IPS-18a (cell line): ENCODE measurements around the gene RIBC1.
"Not testable (repeated sequence)": the region's sequence is repeated elsewhere in the genome, so short reads cannot be mapped to it uniquely, and the experiment has no call there.

ENCODE experiments used
- H3K27ac ChIP-seq: one replicate; pipeline ENCODE4 v1.5.1; 2013; ENCODE audit warnings: low read length
- H3K27me3 ChIP-seq: one replicate; pipeline ENCODE4 v1.6.1; 2013; ENCODE audit warnings: mild to moderate bottlenecking, low read length; ENCODE audit not compliant: control insufficient read depth, insufficient read depth
- H3K36me3 ChIP-seq: one replicate; pipeline ENCODE4 v1.6.1; 2013; ENCODE audit warnings: low read depth, low read length; ENCODE audit not compliant: control insufficient read depth
- H3K4me1 ChIP-seq: one replicate; pipeline ENCODE4 v1.6.1; 2013; ENCODE audit warnings: low read depth, low read length; ENCODE audit not compliant: control insufficient read depth
- H3K4me3 ChIP-seq: one replicate; pipeline ENCODE4 v1.5.1; 2013; ENCODE audit warnings: low read length
- H3K9ac ChIP-seq: one replicate; pipeline ENCODE4 v1.6.1; 2013; ENCODE audit warnings: mild to moderate bottlenecking, low read length, moderate library complexity
- H3K9me3 ChIP-seq: one replicate; pipeline ENCODE4 v1.6.1; 2013; ENCODE audit warnings: low read depth, low read length; ENCODE audit not compliant: control insufficient read depth

The RIBC1 gene

DNA sequence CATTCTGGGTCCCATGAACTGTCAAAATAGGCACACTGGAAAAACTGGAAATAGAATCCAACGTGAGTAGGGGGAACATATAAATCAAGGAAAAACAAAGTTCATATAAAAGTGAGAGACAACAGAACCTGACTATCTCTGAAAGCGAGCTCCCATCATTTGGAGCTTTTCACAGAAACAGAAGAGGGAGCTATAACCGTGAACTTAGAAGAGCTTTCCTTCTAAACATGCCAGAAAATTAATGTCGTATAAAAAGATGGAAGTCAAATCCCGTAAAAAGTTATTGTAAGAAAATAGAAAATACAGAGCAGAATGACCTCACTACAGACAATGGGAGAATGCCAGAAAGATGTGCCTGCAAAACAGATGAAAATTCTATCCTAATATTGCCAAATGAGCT lies 35.4 kb downstream of the RIBC1 start:
- H3K9me3 ChIP-seq, result no peaks in the 10 kb centered on the region
- H3K36me3 ChIP-seq, result no peaks in the 10 kb centered on the region
- no peak overlapping the region for H3K4me3 ChIP-seq
- H3K9ac ChIP-seq, result no peak overlapping the region
- H3K4me1 ChIP-seq, result no peaks in the 10 kb centered on the region
- no peaks in the 10 kb centered on the region for H3K27me3 ChIP-seq
- H3K27ac ChIP-seq, result no peak overlapping the region

DNA sequence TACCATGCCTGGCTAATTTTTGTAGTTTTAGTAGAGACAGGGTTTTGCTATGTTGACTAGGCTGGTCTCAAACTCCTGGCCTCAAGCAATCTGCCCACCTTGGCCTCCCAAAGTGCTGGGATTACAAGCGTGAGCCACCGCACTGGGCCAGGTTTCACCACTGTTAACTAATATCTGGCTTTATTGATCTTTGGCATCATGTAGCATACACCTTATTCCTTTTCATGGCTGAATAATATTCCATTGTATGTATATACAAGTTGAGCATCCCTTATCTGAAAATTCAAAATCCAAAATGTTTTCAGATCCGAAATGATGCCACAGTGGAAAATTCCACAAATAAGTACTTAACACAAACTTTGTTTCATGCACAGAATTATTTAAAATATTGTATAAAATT lies 46.0 kb downstream of the RIBC1 start:
- H3K4me3 ChIP-seq, H3K9me3 ChIP-seq, H3K9ac ChIP-seq, H3K36me3 ChIP-seq, H3K4me1 ChIP-seq, H3K27ac ChIP-seq, H3K27me3 ChIP-seq: not testable (repeated sequence)

DNA sequence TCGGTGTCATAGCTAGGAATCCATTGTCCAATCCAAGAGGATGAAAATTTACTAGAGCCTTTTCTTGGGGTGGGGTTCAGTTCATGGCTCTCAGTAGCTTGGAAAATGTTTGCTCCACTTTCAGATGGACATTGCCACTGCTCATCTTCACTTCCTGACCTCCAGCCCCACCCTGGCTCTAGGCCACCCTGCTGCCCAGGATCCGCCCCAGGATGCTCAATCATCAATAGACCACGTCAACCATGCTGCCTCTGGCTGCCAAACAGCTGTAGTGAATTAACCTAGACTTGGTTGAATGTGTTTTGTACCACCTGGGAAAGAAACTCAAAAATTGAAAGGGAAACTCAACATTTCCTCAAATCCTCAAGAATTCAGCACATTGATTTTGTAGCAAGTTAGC lies 48.7 kb downstream of the RIBC1 start:
- no peaks in the 10 kb centered on the region for H3K4me1 ChIP-seq
- no peak overlapping the region for H3K4me3 ChIP-seq
- H3K9ac ChIP-seq, result no peak overlapping the region
- H3K27me3 ChIP-seq, result no peaks in the 10 kb centered on the region
- H3K9me3 ChIP-seq, result peaks cover 5% of the 10 kb centered on the region
- no peaks in the 10 kb centered on the region for H3K36me3 ChIP-seq
- H3K27ac ChIP-seq, result no peak overlapping the region

DNA sequence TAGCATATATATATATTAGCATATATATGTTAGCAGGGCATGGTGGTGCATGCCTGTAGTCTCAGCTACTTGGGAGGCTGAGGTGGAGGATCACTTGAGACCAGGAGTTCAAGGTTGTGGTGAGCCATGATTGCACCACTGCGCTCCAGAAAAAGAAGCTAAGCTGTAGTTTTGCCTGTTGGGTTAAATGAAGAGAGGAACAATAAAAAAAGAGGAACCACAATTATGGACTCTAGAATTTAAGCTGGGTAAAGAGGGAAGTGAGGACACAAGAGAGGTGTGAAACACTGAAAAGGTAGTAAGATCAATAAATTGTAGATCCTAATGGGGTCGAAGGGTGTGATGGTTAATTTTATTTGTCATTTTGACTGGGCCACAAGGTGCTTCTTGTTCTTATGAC lies 52.0 kb downstream of the RIBC1 start:
- H3K9ac ChIP-seq, result no peak overlapping the region
- no peaks in the 10 kb centered on the region for H3K4me1 ChIP-seq
- no peaks in the 10 kb centered on the region for H3K36me3 ChIP-seq
- no peak overlapping the region for H3K4me3 ChIP-seq
- peaks cover 5% of the 10 kb centered on the region for H3K9me3 ChIP-seq
- H3K27me3 ChIP-seq, result no peaks in the 10 kb centered on the region
- no peak overlapping the region for H3K27ac ChIP-seq

- Histone ChIP-seq H3K9ac (no peak overlapping the region), H3K27me3 (no peaks in the 10 kb centered on the region), H3K4me1 (no peaks in the 10 kb centered on the region), H3K4me3 (no peak overlapping the region), H3K9me3 (peaks cover under 1% of the 10 kb centered on the region), H3K36me3 (no peaks in the 10 kb centered on the region), H3K27ac (no peak overlapping the region)
Measured at GRCh38 chrX:53476371-53476770, 53.7 kb downstream of the RIBC1 start.

DNA sequence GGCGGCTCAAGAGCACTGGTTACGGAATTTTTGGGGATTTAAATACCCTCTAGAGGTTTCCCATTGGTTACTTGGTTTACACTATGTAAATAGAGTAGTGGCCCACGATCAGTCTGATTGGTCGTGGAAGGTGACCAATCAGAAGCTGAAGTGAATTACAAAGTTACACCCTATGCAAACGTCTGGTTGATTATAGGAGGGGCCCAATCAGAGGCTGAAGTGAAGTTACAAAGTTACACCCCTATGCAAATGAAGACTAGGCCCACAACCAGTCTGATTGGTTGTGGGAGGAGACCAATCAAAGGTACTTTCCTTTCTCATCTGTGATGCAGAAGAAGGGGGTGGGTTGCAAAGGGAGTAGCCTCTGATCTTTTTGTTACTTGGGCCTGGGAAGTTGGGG lies 56.6 kb downstream of the RIBC1 start:
- Histone ChIP-seq H3K27ac (no peak overlapping the region), H3K9me3 (peaks cover 5% of the 10 kb centered on the region), H3K36me3 (no peaks in the 10 kb centered on the region), H3K9ac (no peak overlapping the region), H3K4me3 (no peak overlapping the region), H3K4me1 (no peaks in the 10 kb centered on the region), H3K27me3 (no peaks in the 10 kb centered on the region)
